GM21360 (cell line): ENCODE results near the gene PDE6D.

Experiments used
- ATAC-seq: cut with Tn5 transposase; IDR thresholded peaks from one replicate; pipeline ENCODE4 v1.9.1; 2021; ENCODE audit warnings: mild to moderate bottlenecking, moderate library complexity; ENCODE audit not compliant: unreplicated experiment

PDE6D gene

GRCh38 chr2:231708773-231709635, 72.1 kb downstream of the PDE6D start:
- no peak for ATAC-seq

GRCh38 chr2:231707927-231708772, 72.9 kb downstream of the PDE6D start, which contains the start of gene PTMA:
Gene PTMA (plus strand): TSS chr2:231708525. CDS start chr2:231708707, 182 bp downstream.
- peak; percentile 56 for ATAC-seq

- ATAC-seq, result no peak
Measured at GRCh38 chr2:231707625-231707926, 73.5 kb downstream of the PDE6D start.

- peak; percentile 34 for ATAC-seq
Measured at GRCh38 chr2:231706731-231707624, 74.1 kb downstream of the PDE6D start.

GRCh38 chr2:231704017-231704416, 77.1 kb downstream of the PDE6D start:
- ATAC-seq, result no peak

GRCh38 chr2:231701456-231702373, 79.4 kb downstream of the PDE6D start:
- ATAC-seq, result no peak

- no peak for ATAC-seq
Measured at GRCh38 chr2:231699006-231699405, 82.1 kb downstream of the PDE6D start.

- ATAC-seq, result no peak
Measured at GRCh38 chr2:231696004-231696367, 85.1 kb downstream of the PDE6D start.

GRCh38 chr2:231693956-231694355, 87.1 kb downstream of the PDE6D start:
- no peak for ATAC-seq

- no peak for ATAC-seq
Measured at GRCh38 chr2:231692847-231693246, 88.2 kb downstream of the PDE6D start.

- no peak for ATAC-seq
Measured at GRCh38 chr2:231691251-231691772, 89.8 kb downstream of the PDE6D start.

- ATAC-seq, result no peak
Measured at GRCh38 chr2:231689124-231689893, 91.8 kb downstream of the PDE6D start.

GRCh38 chr2:231688719-231689118, 92.4 kb downstream of the PDE6D start:
- no peak for ATAC-seq

GRCh38 chr2:231687961-231688360, 93.1 kb downstream of the PDE6D start:
- no peak for ATAC-seq

GRCh38 chr2:231687133-231687852, 93.8 kb downstream of the PDE6D start:
- ATAC-seq, result peak; percentile 77

GRCh38 chr2:231686192-231687100, 94.6 kb downstream of the PDE6D start:
- no peak for ATAC-seq
